Central memory CD8-positive, alpha-beta T cell (primary cell): Measurements from ENCODE around the gene CTNS.

Experiments used
- ATAC-seq: fragments of 150-1000 bp; cut with Tn5 transposase; replicated peaks from 2 replicates; pipeline ENCODE4 v1.10.0; 2022; ENCODE audit warnings: mild to moderate bottlenecking, moderate FRiP score, moderate number of reproducible peaks; ENCODE audit not compliant: poor library complexity, severe bottlenecking; ENCODE audit errors: extremely low read depth
- DNase-seq, 2 donors: peaks; one replicate each; pipeline ENCODE4 v3.0.0; 2021; ENCODE audit warnings: low spot score in 2 of 2
- H3K27ac Mint-ChIP-seq: one replicate; pipeline ENCODE4 v1.8.0; 2022; ENCODE audit warnings: low read depth, mild to moderate bottlenecking, moderate library complexity, mixed read lengths
- H3K27me3 Mint-ChIP-seq: one replicate; pipeline ENCODE4 v1.8.0; 2022; ENCODE audit warnings: mixed read lengths
- H3K36me3 Mint-ChIP-seq: one replicate; pipeline ENCODE4 v1.8.0; 2022; ENCODE audit warnings: mild to moderate bottlenecking, moderate library complexity, mixed read lengths; ENCODE audit not compliant: insufficient read depth
- H3K4me1 Mint-ChIP-seq: one replicate; pipeline ENCODE4 v1.8.0; 2022; ENCODE audit warnings: mixed read lengths
- H3K4me3 Mint-ChIP-seq: one replicate; pipeline ENCODE4 v1.8.0; 2022; ENCODE audit warnings: mild to moderate bottlenecking, moderate library complexity, mixed read lengths
- H3K9me3 Mint-ChIP-seq: one replicate; pipeline ENCODE4 v1.8.0; 2022; ENCODE audit warnings: mixed read lengths

Gene CTNS

GRCh38 chr17:3656755-3657587, 20.4 kb downstream of the CTNS start:
- H3K27me3 Mint-ChIP-seq: no peaks in the 10 kb centered on the region
- H3K4me1 Mint-ChIP-seq: no peaks in the 10 kb centered on the region
- no peaks in the 10 kb centered on the region for H3K9me3 Mint-ChIP-seq
- H3K27ac Mint-ChIP-seq: no peak overlapping the region
- H3K4me3 Mint-ChIP-seq: no peak overlapping the region
- H3K36me3 Mint-ChIP-seq: no peaks in the 10 kb centered on the region
- DNase-seq (no peak), ATAC-seq (no peak)

GRCh38 chr17:3657588-3657869, 21.0 kb downstream of the CTNS start:
- Mint-ChIP-seq H3K27me3 (no peaks in the 10 kb centered on the region), H3K27ac (no peak overlapping the region), H3K4me3 (no peak overlapping the region), H3K4me1 (no peaks in the 10 kb centered on the region), H3K36me3 (no peaks in the 10 kb centered on the region), H3K9me3 (no peaks in the 10 kb centered on the region)
- DNase-seq (no peak), ATAC-seq (no peak)

GRCh38 chr17:3657874-3658783, 21.6 kb downstream of the CTNS start:
- H3K27ac Mint-ChIP-seq: no peak overlapping the region
- no peak for ATAC-seq
- no peak overlapping the region for H3K4me3 Mint-ChIP-seq
- no peaks in the 10 kb centered on the region for H3K9me3 Mint-ChIP-seq
- DNase-seq: no peak
- H3K4me1 Mint-ChIP-seq: no peaks in the 10 kb centered on the region
- no peaks in the 10 kb centered on the region for H3K36me3 Mint-ChIP-seq
- H3K27me3 Mint-ChIP-seq: no peaks in the 10 kb centered on the region

- no peaks in the 10 kb centered on the region for H3K27me3 Mint-ChIP-seq
- no peaks in the 10 kb centered on the region for H3K4me1 Mint-ChIP-seq
- no peaks in the 10 kb centered on the region for H3K36me3 Mint-ChIP-seq
- no peak for DNase-seq
- no peak overlapping the region for H3K27ac Mint-ChIP-seq
- no peaks in the 10 kb centered on the region for H3K9me3 Mint-ChIP-seq
- no peak for ATAC-seq
- no peak overlapping the region for H3K4me3 Mint-ChIP-seq
These were observed 22.4 kb downstream of the CTNS start for GRCh38 chr17:3658784-3659449.

- H3K27me3 Mint-ChIP-seq: no peaks in the 10 kb centered on the region
- H3K36me3 Mint-ChIP-seq: peaks cover 2% of the 10 kb centered on the region
- H3K27ac Mint-ChIP-seq: no peak overlapping the region
- ATAC-seq: no peak
- no peaks in the 10 kb centered on the region for H3K9me3 Mint-ChIP-seq
- no peak for DNase-seq
- H3K4me1 Mint-ChIP-seq: no peaks in the 10 kb centered on the region
- no peak overlapping the region for H3K4me3 Mint-ChIP-seq
These were observed 23.1 kb downstream of the CTNS start for GRCh38 chr17:3659541-3660111.

- H3K36me3 Mint-ChIP-seq: peaks cover 3% of the 10 kb centered on the region
- H3K9me3 Mint-ChIP-seq: no peaks in the 10 kb centered on the region
- H3K27me3 Mint-ChIP-seq: no peaks in the 10 kb centered on the region
- H3K4me1 Mint-ChIP-seq: no peaks in the 10 kb centered on the region
- H3K4me3 Mint-ChIP-seq: no peak overlapping the region
- ATAC-seq: no peak
- H3K27ac Mint-ChIP-seq: no peak overlapping the region
- DNase-seq: no peak
These were observed 23.8 kb downstream of the CTNS start for GRCh38 chr17:3660311-3660891.

- Mint-ChIP-seq H3K27me3 (no peaks in the 10 kb centered on the region), H3K9me3 (no peaks in the 10 kb centered on the region), H3K27ac (no peak overlapping the region), H3K4me3 (no peak overlapping the region), H3K4me1 (peaks cover 6% of the 10 kb centered on the region), H3K36me3 (peaks cover 6% of the 10 kb centered on the region)
- DNase-seq (no peak), ATAC-seq (no peak)
These were observed 26.8 kb downstream of the CTNS start for GRCh38 chr17:3663102-3664011.

GRCh38 chr17:3665834-3666233, 29.3 kb downstream of the CTNS start:
- H3K4me3 Mint-ChIP-seq: peak overlapping the region; percentile 95
- ATAC-seq: no peak
- H3K9me3 Mint-ChIP-seq: no peaks in the 10 kb centered on the region
- peaks cover 15% of the 10 kb centered on the region for H3K36me3 Mint-ChIP-seq
- H3K4me1 Mint-ChIP-seq: peaks cover 17% of the 10 kb centered on the region
- H3K27me3 Mint-ChIP-seq: no peaks in the 10 kb centered on the region
- no peak for DNase-seq
- H3K27ac Mint-ChIP-seq: peak overlapping the region; percentile 75

GRCh38 chr17:3666516-3666915, 30.0 kb downstream of the CTNS start:
- ATAC-seq: no peak
- peak overlapping the region; percentile 95 for H3K4me3 Mint-ChIP-seq

GRCh38 chr17:3667366-3668278, 31.1 kb downstream of the CTNS start:
- Mint-ChIP-seq H3K27ac (peak overlapping the region; percentile 95), H3K27me3 (no peaks in the 10 kb centered on the region), H3K4me3 (peak overlapping the region; percentile 95), H3K4me1 (peaks cover 22% of the 10 kb centered on the region), H3K9me3 (no peaks in the 10 kb centered on the region), H3K36me3 (peaks cover 15% of the 10 kb centered on the region)
- no peak for DNase-seq
- ATAC-seq: peak; percentile 5

More at GRCh38 chr17:3666516-3666915, 30.0 kb downstream of the CTNS start:
- H3K36me3 Mint-ChIP-seq: peaks cover 15% of the 10 kb centered on the region
- no peaks in the 10 kb centered on the region for H3K9me3 Mint-ChIP-seq
- peaks cover 19% of the 10 kb centered on the region for H3K4me1 Mint-ChIP-seq
- peak overlapping the region; percentile 75 for H3K27ac Mint-ChIP-seq
- DNase-seq: no peak
- no peaks in the 10 kb centered on the region for H3K27me3 Mint-ChIP-seq
